Kidney (tissue), 14 donors: ENCODE data around the gene HOXB3. TPM values are rescaled to one million over a fixed set of nuclear protein-coding genes. Genes with fewer than 3 reads are reported as not detected.

ENCODE experiments used
- DNase-seq, 5 donors: peaks; one replicate each; pipeline ENCODE4 v3.0.0-alpha.2; 2013 to 2020
- FAIRE-seq: peaks from 2 replicates; lab custom pipeline; 2012; peaks lifted over from hg19 to GRCh38; lab: Jason Lieb, UNC
- H3K27ac ChIP-seq, 2 donors: one replicate each; pipeline ENCODE4 v1.7.0; 2013; ENCODE audit warnings: low read depth in 2 of 2, low read length in 2 of 2, inconsistent platforms in 1 of 2
- H3K27me3 ChIP-seq: one replicate; pipeline ENCODE4 v1.7.1; 2013; ENCODE audit warnings: low read length, inconsistent platforms; ENCODE audit not compliant: control insufficient read depth, insufficient read depth
- H3K36me3 ChIP-seq, 3 donors: one replicate each; pipeline versions ENCODE4 v1.7.0 to v1.7.1; 2013; ENCODE audit warnings: low read length in 3 of 3, control low read depth in 1 of 3, inconsistent platforms in 1 of 3; ENCODE audit not compliant: insufficient read depth in 3 of 3, control insufficient read depth in 2 of 3
- H3K4me1 ChIP-seq, 3 donors: one replicate each; pipeline versions ENCODE4 v1.7.0 to v1.7.1; 2013; ENCODE audit warnings: low read length in 3 of 3, inconsistent platforms in 1 of 3, low read depth in 1 of 3; ENCODE audit not compliant: control insufficient read depth in 2 of 3, insufficient read depth in 2 of 3
- H3K4me3 ChIP-seq, 3 donors: one replicate each; pipeline versions ENCODE4 v1.7.0 to v1.8.1; 2013; ENCODE audit warnings: low read length in 3 of 3, control low read depth in 1 of 3, inconsistent platforms in 1 of 3
- H3K9ac ChIP-seq, 3 donors: one replicate each; pipeline versions ENCODE4 v1.7.0 to v1.7.1; 2013; ENCODE audit warnings: low read length in 3 of 3, control low read depth in 1 of 3, inconsistent platforms in 1 of 3
- H3K9me3 ChIP-seq, 3 donors: one replicate each; pipeline versions ENCODE4 v1.7.0 to v1.7.1; 2013; ENCODE audit warnings: low read length in 3 of 3, control low read depth in 1 of 3, inconsistent platforms in 1 of 3; ENCODE audit not compliant: control insufficient read depth in 2 of 3, insufficient read depth in 1 of 3
- CTCF ChIP-seq: IDR thresholded peaks from 3 replicates; pipeline ENCODE4 v1.5.1; 2012; ENCODE audit warnings: mild to moderate bottlenecking, moderate library complexity, borderline replicate concordance; ENCODE audit not compliant: insufficient read depth; ENCODE audit errors: extremely low read depth
- intact Hi-C: fragments of 100-400 bp; cut with DNase I; formaldehyde crosslinking; loops from one replicate; pipeline ENCODE4 v1.11.1; 2022
- polyA plus RNA-seq: library from polyadenylated mRNA; stranded (reverse); fragments of 350-450 nt; fragmentation: Illumina TruSeq; extraction: RNeasy Lipid Tissue Mini Kit (QIAGEN cat#74804); gene quantifications from one replicate; pipeline ENCODE4 v1.2.3, GENCODE V29; 2014; ENCODE audit warnings: low read depth, low replicate concordance; ENCODE audit not compliant: insufficient read depth
- total RNA-seq: library from RNA; stranded (reverse); fragmentation: NEBNext Ultra II Directional; extraction: Animal tissue kit (Norgen Biotek cat#: 25700); gene quantifications from one replicate; pipeline ENCODE4 v1.2.1, GENCODE V29; 2021
- donor health status: control.
- donor health status: control.
- donor health status: control.
- donor health status: control.
- donor health status: control.
- donor health status: DM: yes; HTN: yes; CAD: no.
- donor health status: Normal renal cell carcinoma (clear cell type).

HOXB3 gene
- total and polyA plus RNA-seq, 2 donors from 2014 or later: 12.1 to 99.0 TPM

DNA sequence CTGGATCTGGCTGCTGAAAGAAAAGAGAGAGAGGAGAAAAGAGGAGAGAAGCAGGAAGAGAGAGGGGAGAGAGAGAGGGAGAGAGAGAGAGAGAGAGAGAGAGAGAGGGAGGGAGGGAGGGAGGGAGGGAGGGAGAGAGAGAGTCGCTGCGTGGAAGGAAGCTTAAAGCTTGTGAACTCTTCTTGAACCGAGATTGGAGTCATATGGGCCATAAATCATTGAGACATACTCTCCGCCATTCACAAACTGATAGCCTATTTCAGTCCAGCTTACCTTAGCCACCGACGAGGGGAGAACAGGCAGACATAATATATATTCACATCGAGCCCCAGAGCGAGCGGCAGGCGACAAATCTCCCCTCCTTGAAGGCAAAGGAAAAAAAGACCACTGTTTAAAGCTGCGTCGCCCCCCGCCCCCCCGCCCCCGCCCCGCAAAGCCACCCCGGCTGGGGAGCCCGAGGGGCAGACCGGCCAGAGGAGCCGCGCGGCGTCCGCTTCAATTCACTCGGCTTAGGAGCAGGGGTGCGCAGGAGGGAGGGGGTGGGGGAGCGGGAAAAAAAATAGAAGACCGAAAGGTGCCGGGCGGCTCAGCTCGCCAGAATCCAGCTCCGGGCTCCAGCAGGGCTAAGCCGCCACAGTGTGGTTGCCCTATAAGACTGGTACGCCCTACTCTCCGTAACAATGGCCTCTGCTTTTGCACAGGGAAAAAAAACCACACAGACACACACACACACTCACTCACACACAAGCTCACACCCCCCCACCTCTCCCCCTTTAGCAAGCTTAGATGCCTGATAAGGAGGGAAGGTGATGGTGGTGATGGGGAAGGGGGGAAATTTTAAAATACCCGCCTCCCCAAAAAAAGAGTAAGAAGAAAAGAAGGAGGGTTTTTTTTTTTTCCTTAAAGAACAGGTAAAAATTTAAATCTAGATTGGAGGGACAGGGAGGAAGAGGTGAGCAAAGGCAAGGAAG is 34.5 kb downstream of the HOXB3 start:
- TF ChIP-seq CTCF: peak; percentile 31
- Histone ChIP-seq H3K27ac (peak overlapping the region; percentile 79 to 88), H3K4me1 (peaks cover 14 to 37% (median 21%) of the 10 kb centered on the region in 3 donors), H3K27me3 (no peaks in the 10 kb centered on the region), H3K36me3 (no peaks in the 10 kb centered on the region), H3K4me3 (peak overlapping the region; percentile 56 to 59 (median 58)), H3K9ac (peak overlapping the region; percentile 31 to 81 (median 33)), H3K9me3 (no peaks in the 10 kb centered on the region)
- DNase-seq: peak; percentile 78 to 99 (median 93)
- no peak for FAIRE-seq
- intact Hi-C loops: no loop called here

DNA sequence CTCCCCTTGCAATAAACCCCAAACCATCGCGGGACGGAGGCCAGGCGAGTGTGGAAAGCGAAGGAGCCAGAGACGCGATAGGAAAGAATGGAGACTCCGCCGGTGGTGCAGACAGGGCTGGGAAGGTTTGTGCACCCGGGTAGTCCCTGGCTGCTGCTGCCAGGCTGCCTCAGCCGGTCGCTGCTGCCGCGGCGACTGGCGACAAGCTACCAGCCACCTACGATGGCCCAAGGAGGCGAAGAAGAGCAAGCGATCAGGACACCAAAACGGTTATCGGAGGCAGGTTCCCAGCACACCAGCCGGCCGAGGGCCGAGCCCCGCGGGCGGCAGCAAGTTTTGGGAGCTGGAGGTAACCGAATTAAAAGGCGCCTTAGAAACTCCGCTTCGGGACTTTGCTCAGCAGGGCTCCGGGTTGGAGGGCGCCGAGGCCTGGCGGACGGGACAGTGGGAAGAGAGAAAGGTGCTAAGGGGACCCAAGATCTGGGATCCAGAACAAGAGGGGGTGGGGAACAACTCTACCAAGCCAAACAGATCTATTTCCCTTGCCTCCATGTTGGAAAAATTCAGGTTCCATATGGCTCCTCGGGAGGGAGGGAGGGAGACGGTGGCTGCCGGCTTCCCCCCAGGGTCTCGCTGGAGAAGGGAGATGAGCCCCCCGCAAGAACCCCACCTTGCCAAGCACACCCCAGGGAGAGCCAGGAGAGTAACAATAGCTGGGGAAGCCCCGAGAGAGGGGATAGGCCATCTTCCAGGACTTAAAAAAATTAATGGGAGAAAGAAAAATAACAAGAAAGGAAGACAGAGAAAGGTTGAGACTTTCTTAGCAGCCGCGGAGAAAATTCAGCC is 35.4 kb downstream of the HOXB3 start:
- Histone ChIP-seq H3K4me1 (peaks cover 10 to 29% (median 16%) of the 10 kb centered on the region in 3 donors), H3K27ac (peak overlapping the region; percentile 79 to 88), H3K4me3 (peak overlapping the region; percentile 22 to 59 (median 58)), H3K27me3 (no peaks in the 10 kb centered on the region), H3K9ac (peak overlapping the region; percentile 30 to 81 (median 31)), H3K36me3 (peaks cover 0 to 3% (median 2%) of the 10 kb centered on the region in 3 donors), H3K9me3 (no peaks in the 10 kb centered on the region)
- no peak for FAIRE-seq
- intact Hi-C loops: no loop called here
- no peak for TF ChIP-seq CTCF
- peak in 1 of 5 donors; percentile 45 for DNase-seq

DNA sequence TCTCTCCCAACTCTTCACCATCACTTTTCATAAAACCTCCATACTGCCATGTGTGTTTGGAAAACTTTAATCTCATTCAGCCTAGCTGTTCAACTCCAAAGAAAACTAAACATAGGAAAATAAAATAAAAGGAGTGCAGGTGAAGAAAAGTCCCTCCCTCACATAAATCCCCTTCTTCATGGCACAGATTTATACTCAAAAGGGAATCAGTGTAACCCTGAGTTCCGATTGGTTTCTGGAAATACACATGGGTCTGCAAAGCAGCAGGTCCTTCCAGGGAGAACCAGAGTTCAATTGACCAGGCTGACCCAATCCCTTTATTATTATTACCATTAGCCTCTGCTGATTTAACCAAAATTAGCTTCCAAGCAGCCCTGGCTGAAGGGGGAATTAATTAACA is 36.2 kb downstream of the HOXB3 start:
- H3K9ac ChIP-seq: peak overlapping the region in 2 of 3 donors; percentile 12 to 81
- DNase-seq: peak in 2 of 5 donors; percentile 55 to 56

More for the DNA sequence above, 36.2 kb downstream of the HOXB3 start:
- intact Hi-C loops: no loop called here
- H3K4me1 ChIP-seq: peaks cover 10 to 24% (median 10%) of the 10 kb centered on the region in 3 donors
- H3K27me3 ChIP-seq: no peaks in the 10 kb centered on the region
- peak overlapping the region in 1 of 2 donors; percentile 88 for H3K27ac ChIP-seq
- no peaks in the 10 kb centered on the region for H3K9me3 ChIP-seq
- H3K4me3 ChIP-seq: peak overlapping the region in 1 of 3 donors; percentile 59
- peaks cover 0 to 3% (median 2%) of the 10 kb centered on the region in 3 donors for H3K36me3 ChIP-seq
- no peak for FAIRE-seq
- TF ChIP-seq CTCF: no peak
